ENCODE measurements around the gene ZIC1. TPM values are rescaled to one million over a fixed set of nuclear protein-coding genes. Genes with fewer than 3 reads are reported as not detected.

ZIC1 gene
- total and polyA plus RNA-seq, 4 donors: under 0.01 to 0.10 TPM; not detected in 2

GRCh38 chr3:147419781-147420224, 10.6 kb downstream of the ZIC1 start:
- H3K4me1 ChIP-seq (ENCODE audit: control insufficient read depth in 5 of 5, insufficient read depth in 5 of 5, low read length in 5 of 5): peaks cover 0 to 23% (median 4%) of the 10 kb centered on the region in 5 donors
- peaks cover 28 to 100% (median 98%) of the 10 kb centered on the region in 3 donors for H3K27me3 ChIP-seq (ENCODE audit: control insufficient read depth in 3 of 3, insufficient read depth in 3 of 3, low read length in 2 of 3)
- no peak overlapping the region for H3K9ac ChIP-seq (ENCODE audit: insufficient read depth in 1 of 2, low read length in 2 of 2)
- no peak overlapping the region for H3K4me3 ChIP-seq
- H3K9me3 ChIP-seq (ENCODE audit: control insufficient read depth in 4 of 4, insufficient read depth in 3 of 4, low read length in 3 of 4): peaks cover 0 to 30% (median 0%) of the 10 kb centered on the region in 4 donors
- H3K36me3 ChIP-seq (ENCODE audit: control insufficient read depth in 4 of 4, insufficient read depth in 4 of 4, low read length in 4 of 4): no peaks in the 10 kb centered on the region
- no peak for TF ChIP-seq CTCF (IDR thresholded peaks at IDR 0.05; ENCODE audit: control extremely low read depth, extremely low read depth)
- DNase-seq (no peak), ATAC-seq (ENCODE audit: insufficient read depth, low FRiP score) (no peak)
- 17 to 24% methylated on average over 10 of the region's 10 CpGs for WGBS, 2 donors
- H3K27ac ChIP-seq (ENCODE audit: low read depth in 1 of 2, low read length in 1 of 2): no peak overlapping the region

GRCh38 chr3:147420353-147421183, 11.4 kb downstream of the ZIC1 start:
- TF ChIP-seq CTCF (IDR thresholded peaks at IDR 0.05; ENCODE audit: control extremely low read depth, extremely low read depth): no peak
- 9 to 18% methylated on average over 32 of the region's 32 CpGs for WGBS, 2 donors
- Histone ChIP-seq H3K9ac (ENCODE audit: insufficient read depth in 1 of 2, low read length in 2 of 2) (no peak overlapping the region), H3K4me1 (ENCODE audit: control insufficient read depth in 5 of 5, insufficient read depth in 5 of 5, low read length in 5 of 5) (peaks cover 0 to 23% (median 4%) of the 10 kb centered on the region in 5 donors), H3K27ac (ENCODE audit: low read depth in 1 of 2, low read length in 1 of 2) (no peak overlapping the region), H3K27me3 (ENCODE audit: control insufficient read depth in 3 of 3, insufficient read depth in 3 of 3, low read length in 2 of 3) (peaks cover 28 to 100% (median 98%) of the 10 kb centered on the region in 3 donors), H3K4me3 (no peak overlapping the region), H3K9me3 (ENCODE audit: control insufficient read depth in 4 of 4, insufficient read depth in 3 of 4, low read length in 3 of 4) (peaks cover 0 to 30% (median 0%) of the 10 kb centered on the region in 4 donors), H3K36me3 (ENCODE audit: control insufficient read depth in 4 of 4, insufficient read depth in 4 of 4, low read length in 4 of 4) (no peaks in the 10 kb centered on the region)
- DNase-seq (peak in 1 of 3 donors; percentile 15), ATAC-seq (ENCODE audit: insufficient read depth, low FRiP score) (no peak)

- H3K4me1 ChIP-seq (ENCODE audit: control insufficient read depth in 5 of 5, insufficient read depth in 5 of 5, low read length in 5 of 5): peaks cover 0 to 23% (median 4%) of the 10 kb centered on the region in 5 donors
- DNase-seq: peak in 2 of 3 donors; percentile 55 to 58
- ATAC-seq (ENCODE audit: insufficient read depth, low FRiP score): no peak
- H3K27ac ChIP-seq (ENCODE audit: low read depth in 1 of 2, low read length in 1 of 2): no peak overlapping the region
- H3K4me3 ChIP-seq: no peak overlapping the region
- no peak for TF ChIP-seq CTCF (IDR thresholded peaks at IDR 0.05; ENCODE audit: control extremely low read depth, extremely low read depth)
- no peak overlapping the region for H3K9ac ChIP-seq (ENCODE audit: insufficient read depth in 1 of 2, low read length in 2 of 2)
- H3K36me3 ChIP-seq (ENCODE audit: control insufficient read depth in 4 of 4, insufficient read depth in 4 of 4, low read length in 4 of 4): no peaks in the 10 kb centered on the region
- 4 to 9% methylated on average over 40 to 53 of the region's 53 CpGs for WGBS, 2 donors
- peaks cover 0 to 30% (median 0%) of the 10 kb centered on the region in 4 donors for H3K9me3 ChIP-seq (ENCODE audit: control insufficient read depth in 4 of 4, insufficient read depth in 3 of 4, low read length in 3 of 4)
- peaks cover 28 to 99% (median 98%) of the 10 kb centered on the region in 3 donors for H3K27me3 ChIP-seq (ENCODE audit: control insufficient read depth in 3 of 3, insufficient read depth in 3 of 3, low read length in 2 of 3)
Observed at GRCh38 chr3:147421184-147421912, 12.2 kb downstream of the ZIC1 start.

Measured in lung (tissue), 12 donors.